HepG2 (cell line): ENCODE data around the gene ADARB1. TPM values are rescaled to one million over a fixed set of nuclear protein-coding genes. Genes with fewer than 3 reads are reported as not detected.

Source experiments
- ATAC-seq: fragments of 200-7000 bp; cut with Tn5 transposase; 3 replicates; pipeline ENCODE4 v1.9.1; 2020; ENCODE audit warnings: mild to moderate bottlenecking, moderate library complexity
- BruUV-seq: library from RNA; stranded (reverse); fragments of 400-500 nt; replicated peaks from 2 replicates; lab custom pipeline; 2021; lab: Mats Ljungman, UMichigan
- CTCF ChIA-PET: fragments of 300-600 bp; formaldehyde crosslinking; extraction: SDS; loops from one replicate; lab custom pipeline; 2021; ENCODE audit warnings: low total read pairs, inconsistent platforms, low intra/inter-chr PET ratio; lab: Yijun Ruan, JAX
- POLR2A ChIA-PET: fragments of 350-600 bp; sonication (Branson Sonifier 250); formaldehyde crosslinking; loops from one replicate; lab custom pipeline; 2020; ENCODE audit warnings: antibody characterized with exemption, inconsistent platforms; lab: Yijun Ruan, JAX
- DNase-seq: peaks from one replicate; pipeline ENCODE4 v3.0.0-alpha.2; 2015; ENCODE audit warnings: low spot score
- FAIRE-seq: peaks from 3 replicates; lab custom pipeline; 2011; peaks lifted over from hg19 to GRCh38; lab: Jason Lieb, UNC
- H2AFZ ChIP-seq: one replicate; pipeline ENCODE4 v1.6.1; 2011; ENCODE audit warnings: low read length, inconsistent platforms
- H3K27ac ChIP-seq: fragments of 300-600 bp; 3 replicates; pipeline ENCODE4 v1.8.0; 2011; ENCODE audit warnings: mixed run types, mild to moderate bottlenecking, mixed read lengths, low read length, inconsistent platforms; ENCODE audit not compliant: insufficient read depth; ENCODE audit errors: extremely low read length
- H3K27me3 ChIP-seq, 2 experiments: fragments of 200-600 bp in 1 of 2; 2 replicates in 1 of 2; 3 replicates in 1 of 2; pipeline versions ENCODE4 v1.6.0 to v1.8.0; 2011; ENCODE audit warnings: low read length in 2 of 2, mild to moderate bottlenecking in 2 of 2, moderate library complexity in 2 of 2, inconsistent platforms in 1 of 2; ENCODE audit not compliant: insufficient read depth in 2 of 2, control insufficient read depth in 1 of 2
- H3K36me3 ChIP-seq, 2 experiments: fragments of 200-600 bp in 1 of 2; replicated peaks in 1 of 2; 2 replicates in 1 of 2; 3 replicates in 1 of 2; pipeline versions ENCODE4 v1.5.1 to v1.8.0; 2011; ENCODE audit warnings: low read length in 2 of 2, inconsistent platforms in 1 of 2; ENCODE audit not compliant: insufficient read depth in 2 of 2, control insufficient read depth in 1 of 2
- H3K4me1 ChIP-seq: 2 replicates; pipeline ENCODE4 v1.5.1; 2012; ENCODE audit warnings: low read length, inconsistent platforms; ENCODE audit not compliant: insufficient read depth
- H3K4me2 ChIP-seq: 2 replicates; pipeline ENCODE4 v1.6.0; 2011; ENCODE audit warnings: low read depth, low read length, inconsistent platforms
- H3K4me3 ChIP-seq, 3 experiments: fragments of 200-600 bp in 1 of 3; sonication (generic), shearing (Covaris generic) in 1 of 3; replicated peaks in 1 of 3; 2 replicates each; pipeline ENCODE4 v1.5.1; 2011 to 2016; ENCODE audit warnings: low read length in 3 of 3, inconsistent platforms in 2 of 3, low read depth in 2 of 3, mild to moderate bottlenecking in 2 of 3, control low read depth in 1 of 3, mixed read lengths in 1 of 3; ENCODE audit not compliant: insufficient read depth in 1 of 3
- H3K79me2 ChIP-seq: one replicate; pipeline ENCODE4 v1.6.1; 2011; ENCODE audit warnings: low read length, inconsistent platforms; ENCODE audit not compliant: insufficient read depth
- H3K9ac ChIP-seq: 2 replicates; pipeline ENCODE4 v1.6.0; 2011; ENCODE audit warnings: mild to moderate bottlenecking, low read depth, low read length, inconsistent platforms; ENCODE audit not compliant: insufficient read depth
- H3K9me3 ChIP-seq: 2 replicates; pipeline ENCODE4 v1.5.1; 2012; ENCODE audit warnings: mild to moderate bottlenecking, low read length
- H4K20me1 ChIP-seq: 2 replicates; pipeline ENCODE4 v1.6.0; 2011; ENCODE audit warnings: inconsistent platforms, mild to moderate bottlenecking, low read length, moderate library complexity; ENCODE audit not compliant: insufficient read depth
- AKNA ChIP-seq: sonication (generic); formaldehyde crosslinking; IDR thresholded peaks from 2 replicates; pipeline ENCODE4 v1.4.0; 2020; ENCODE audit warnings: missing genetic modification reagents, borderline replicate concordance
- MAFF ChIP-seq: IDR thresholded peaks from 2 replicates; pipeline ENCODE4 v1.6.1; 2011; ENCODE audit warnings: low read depth, low read length, improper control_type of control experiment
- MAFK ChIP-seq, 2 experiments: IDR thresholded peaks in 1 of 2; conservative IDR thresholded peaks in 1 of 2; 2 replicates each; pipeline ENCODE4 v1.6.1; 2011; ENCODE audit warnings: improper control_type of control experiment in 2 of 2, low read length in 2 of 2
- WGBS: methylation state at CpG from one replicate; pipeline ENCODE4 v1.1.6; 2017; ENCODE audit warnings: low lambda C conversion rate; 5-methylcytosine and 5-hydroxymethylcytosine counted together
- in situ Hi-C: cut with HindIII; loops from 2 replicates; pipeline ENCODE4 v1.10.0; 2017; ENCODE audit warnings: low pct_unique_long_range_greater_than_20kb; ENCODE audit not compliant: extremely low pct_ligation_motif_present
- intact Hi-C: fragments of 100-400 bp; cut with micrococcal nuclease; formaldehyde crosslinking; loops from one replicate; pipeline ENCODE4 v1.10.0; 2022; ENCODE audit not compliant: unreplicated experiment
- polyA plus RNA-seq, 8 experiments: library from polyadenylated mRNA; depleted of rRNA in 3 of 8; stranded (reverse) in 7 of 8; unstranded in 1 of 8; fragments of >200 nt; fragmentation: Illumina TruSeq in 4 of 8; extraction: Trizol in 4 of 8; gene quantifications; 2 replicates each; pipeline versions ENCODE4 v1.2.1 to v1.2.3, GENCODE V29; 2011 to 2016; ENCODE audit warnings: low read depth in 4 of 8, missing spikeins in 1 of 8, mixed read lengths in 1 of 8; ENCODE audit not compliant: insufficient read depth in 1 of 8
- total RNA-seq, 5 experiments: library from RNA; depleted of rRNA; stranded (reverse); fragments of >200 nt; fragmentation: Illumina TruSeq; extraction: Trizol; gene quantifications; 2 replicates each; pipeline ENCODE4 v1.2.3, GENCODE V29; 2016; ENCODE audit warnings: low read depth in 1 of 5
- TF ChIP-seq, protein P1 (sequence below): sonication (generic); formaldehyde crosslinking; IDR thresholded peaks from 2 replicates; pipeline ENCODE4 v1.5.0; 2020; ENCODE audit warnings: mild to moderate bottlenecking, missing genetic modification reagents
- TF ChIP-seq, protein P2 (sequence below): sonication (generic); formaldehyde crosslinking; IDR thresholded peaks from 2 replicates; pipeline ENCODE4 v1.5.0; 2020; ENCODE audit warnings: missing genetic modification reagents

ADARB1 gene
- total and polyA plus RNA-seq, 2 of the 13 experiments (the other 11 are each of a cell fraction or from before 2014, with no cell fraction given), result 6.6 to 10.0 TPM

- no TSS peak for BruUV-seq
Measured at GRCh38 chr21:45064618-45065399, 9.6 kb upstream of the ADARB1 start.

More at GRCh38 chr21:45064618-45065399, 9.6 kb upstream of the ADARB1 start:
- Histone ChIP-seq H3K27me3 (peaks cover 0 to 35% of the 10 kb centered on the region in 2 experiments; a peak in 2 of 5 replicates), H3K79me2 (no peaks in the 10 kb centered on the region), H4K20me1 (no peaks in the 10 kb centered on the region), H3K36me3 (no peaks in the 10 kb centered on the region), H3K4me2 (no peak overlapping the region), H3K9me3 (no peaks in the 10 kb centered on the region), H2AFZ (no peak overlapping the region), H3K4me1 (no peaks in the 10 kb centered on the region), H3K9ac (no peak overlapping the region)
- CTCF ChIA-PET, result no interaction called here
- DNase-seq (no peak), FAIRE-seq (no peak)
- POLR2A ChIA-PET, result interaction anchor here (0.6 to 1.0 kb wide), 2 partner anchors 9 to 80 kb away, joined by 3 read pairs; no protein-coding TSS in a partner anchor
- 36% methylated on average over 12 of the region's 19 CpGs for WGBS
- peak; percentile 36 to 67; a peak in 3 of 4 replicates for TF ChIP-seq MAFK (conservative IDR thresholded peaks at IDR 0.05 in 1 of 2, IDR thresholded peaks at IDR 0.05 in 1 of 2; ENCODE audit: low read length in 2 of 2)
- TF ChIP-seq, protein P1, sequence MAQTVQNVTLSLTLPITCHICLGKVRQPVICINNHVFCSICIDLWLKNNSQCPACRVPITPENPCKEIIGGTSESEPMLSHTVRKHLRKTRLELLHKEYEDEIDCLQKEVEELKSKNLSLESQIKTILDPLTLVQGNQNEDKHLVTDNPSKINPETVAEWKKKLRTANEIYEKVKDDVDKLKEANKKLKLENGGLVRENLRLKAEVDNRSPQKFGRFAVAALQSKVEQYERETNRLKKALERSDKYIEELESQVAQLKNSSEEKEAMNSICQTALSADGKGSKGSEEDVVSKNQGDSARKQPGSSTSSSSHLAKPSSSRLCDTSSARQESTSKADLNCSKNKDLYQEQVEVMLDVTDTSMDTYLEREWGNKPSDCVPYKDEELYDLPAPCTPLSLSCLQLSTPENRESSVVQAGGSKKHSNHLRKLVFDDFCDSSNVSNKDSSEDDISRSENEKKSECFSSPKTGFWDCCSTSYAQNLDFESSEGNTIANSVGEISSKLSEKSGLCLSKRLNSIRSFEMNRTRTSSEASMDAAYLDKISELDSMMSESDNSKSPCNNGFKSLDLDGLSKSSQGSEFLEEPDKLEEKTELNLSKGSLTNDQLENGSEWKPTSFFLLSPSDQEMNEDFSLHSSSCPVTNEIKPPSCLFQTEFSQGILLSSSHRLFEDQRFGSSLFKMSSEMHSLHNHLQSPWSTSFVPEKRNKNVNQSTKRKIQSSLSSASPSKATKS, result no peak
- TF ChIP-seq AKNA, result no peak
- TF ChIP-seq, protein P2, sequence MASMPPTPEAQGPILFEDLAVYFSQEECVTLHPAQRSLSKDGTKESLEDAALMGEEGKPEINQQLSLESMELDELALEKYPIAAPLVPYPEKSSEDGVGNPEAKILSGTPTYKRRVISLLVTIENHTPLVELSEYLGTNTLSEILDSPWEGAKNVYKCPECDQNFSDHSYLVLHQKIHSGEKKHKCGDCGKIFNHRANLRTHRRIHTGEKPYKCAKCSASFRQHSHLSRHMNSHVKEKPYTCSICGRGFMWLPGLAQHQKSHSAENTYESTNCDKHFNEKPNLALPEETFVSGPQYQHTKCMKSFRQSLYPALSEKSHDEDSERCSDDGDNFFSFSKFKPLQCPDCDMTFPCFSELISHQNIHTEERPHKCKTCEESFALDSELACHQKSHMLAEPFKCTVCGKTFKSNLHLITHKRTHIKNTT (CRISPR knock-in tag), result no peak
- peak; percentile 44; the same call in 1 of the 2 replicates for TF ChIP-seq MAFF
- TF ChIP-seq, all 625 proteins: peak for 2
- intact Hi-C loops, result no loop called here
- in situ Hi-C loops, result no loop called here
- ATAC-seq, result peak; percentile 24; the same call in 1 of the 3 replicates
- Histone ChIP-seq H3K4me3 (no peak overlapping the region), H3K27ac (no peak overlapping the region)
